Dedifferentiated amniotic fluid mesenchymal stem cell (primary cell): ENCODE measurements around the gene ARGLU1.

ENCODE experiments used
- DNase-seq: peaks from one replicate; pipeline ENCODE4 v3.0.0-alpha.2; 2016; ENCODE audit errors: extremely low spot score

ARGLU1 gene

DNA sequence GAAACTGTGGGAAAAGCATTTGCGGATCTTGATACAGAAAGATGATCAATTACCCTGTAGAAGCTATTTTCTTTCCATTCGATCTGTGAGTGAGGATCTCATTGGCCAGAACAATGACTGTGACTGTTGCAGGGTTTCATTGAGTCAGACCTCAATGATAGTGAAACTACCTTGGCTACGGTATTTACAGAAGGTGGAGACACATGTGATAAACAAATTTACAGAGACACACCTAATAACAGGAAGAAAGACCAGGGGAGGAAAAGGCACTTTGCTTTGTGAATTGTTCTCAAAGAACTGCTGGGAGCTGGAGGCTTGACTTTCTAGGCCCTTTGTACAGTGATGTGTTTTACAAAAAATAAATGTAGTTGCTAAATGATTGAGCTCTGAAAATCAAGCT lies 19.9 kb upstream of the ARGLU1 start:
- DNase-seq, result no peak

DNA sequence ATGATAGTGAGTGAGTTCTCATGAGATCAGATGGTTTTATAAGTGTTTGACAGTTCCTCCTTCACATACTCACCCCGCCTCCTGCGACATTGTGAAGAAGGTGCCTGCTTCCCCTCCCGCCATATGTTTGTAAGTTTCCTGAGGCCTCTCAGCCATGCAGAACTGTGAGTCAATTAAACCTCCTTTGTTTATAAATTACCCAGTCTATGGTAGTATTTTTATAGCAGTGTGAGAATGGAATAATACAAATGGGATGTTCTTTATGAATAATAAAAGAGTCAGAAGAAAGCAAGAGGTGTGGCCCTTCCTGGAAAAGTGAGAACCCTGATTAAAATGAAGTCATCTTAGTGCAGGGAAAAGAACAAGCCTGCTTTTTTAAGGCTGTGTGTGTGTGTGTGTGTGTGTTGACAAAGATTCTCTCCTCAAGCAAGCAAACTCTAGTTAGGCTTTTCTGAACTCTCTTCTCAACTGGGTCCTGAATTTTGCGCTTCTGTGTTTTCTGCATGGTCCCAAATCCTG lies 18.8 kb upstream of the ARGLU1 start:
- DNase-seq, result no peak

GRCh38 chr13:106581225-106581624 lies 13.3 kb upstream of the ARGLU1 start:
- no peak for DNase-seq

GRCh38 chr13:106575896-106576295 lies 8.0 kb upstream of the ARGLU1 start:
- DNase-seq, result no peak

- DNase-seq, result no peak
Observed at GRCh38 chr13:106573868-106574267, 5.9 kb upstream of the ARGLU1 start.

DNA sequence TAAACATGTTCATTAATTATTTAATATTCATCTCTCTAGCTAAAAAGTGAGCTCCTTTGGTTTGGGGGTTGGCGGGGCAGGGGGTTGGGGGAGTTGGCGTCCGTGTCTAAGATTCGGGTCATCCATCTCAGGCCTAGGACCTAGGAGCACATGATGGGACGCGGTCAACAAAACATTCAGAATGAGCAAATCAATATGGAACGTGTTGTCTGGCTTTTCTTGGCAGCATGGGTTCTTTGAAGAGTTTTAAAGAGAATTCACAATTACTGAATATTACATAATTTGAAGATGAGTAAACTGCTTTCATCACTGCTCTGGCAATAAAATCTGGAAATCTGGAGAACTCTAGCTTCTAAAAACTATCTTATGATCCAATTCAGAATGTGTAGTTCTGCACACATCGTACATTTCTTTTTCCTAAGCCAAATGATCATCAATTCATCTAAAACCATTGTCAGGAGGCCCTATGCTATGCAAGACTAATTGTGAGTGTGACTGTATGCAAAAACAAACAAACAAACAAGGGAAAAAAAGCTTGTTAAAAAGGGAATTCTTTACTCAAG lies 5.4 kb upstream of the ARGLU1 start:
- DNase-seq, result no peak

- DNase-seq, result no peak
Observed at GRCh38 chr13:106570299-106570852, 2.4 kb upstream of the ARGLU1 start.

GRCh38 chr13:106569233-106570095 lies 1.5 kb upstream of the ARGLU1 start:
- DNase-seq, result no peak

GRCh38 chr13:106568299-106569003 lies 514 bp upstream of the ARGLU1 start:
- DNase-seq, result no peak

DNA sequence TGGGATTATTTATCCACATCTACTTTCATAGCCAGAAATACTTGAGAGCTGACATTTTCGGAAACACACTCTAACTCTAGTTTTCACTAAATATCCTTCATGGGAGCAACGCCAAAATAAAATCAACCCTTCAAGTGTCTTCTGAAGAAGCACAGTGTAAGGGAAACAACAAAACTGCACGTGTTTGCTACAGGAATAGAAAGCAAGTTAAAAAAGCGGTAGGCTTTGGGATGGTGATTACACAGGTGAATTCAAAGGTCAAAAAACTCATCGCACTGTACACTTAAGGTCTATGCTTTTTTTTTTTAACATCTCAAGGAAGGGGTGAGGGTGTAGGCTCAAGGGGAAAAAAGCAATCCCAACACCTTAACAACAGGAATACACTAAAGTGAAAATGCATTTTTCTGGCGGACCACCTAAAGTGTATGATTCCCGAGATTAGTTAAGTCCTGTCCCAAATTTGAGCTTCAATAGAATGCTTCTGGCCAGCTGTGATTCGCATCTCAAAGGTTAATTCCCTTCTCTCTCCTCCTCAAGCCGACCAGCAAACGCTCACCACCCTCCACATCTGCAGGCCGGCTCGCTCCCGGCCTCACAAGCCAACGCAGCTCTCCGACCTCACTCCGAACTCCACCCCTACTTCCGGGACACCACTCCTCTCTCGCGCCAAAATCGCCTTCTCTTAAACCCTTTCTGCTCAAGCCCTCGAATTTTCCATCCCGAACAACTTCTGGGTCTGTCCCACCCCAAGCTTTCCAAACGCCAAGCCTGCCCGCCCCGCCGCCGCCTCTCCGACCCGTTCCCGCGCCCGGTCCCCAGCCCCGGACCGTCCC lies 1.1 kb downstream of the ARGLU1 start:
- peak; percentile 34 for DNase-seq

- DNase-seq, result no peak
Observed at GRCh38 chr13:106565127-106565775, 2.7 kb downstream of the ARGLU1 start.

DNA sequence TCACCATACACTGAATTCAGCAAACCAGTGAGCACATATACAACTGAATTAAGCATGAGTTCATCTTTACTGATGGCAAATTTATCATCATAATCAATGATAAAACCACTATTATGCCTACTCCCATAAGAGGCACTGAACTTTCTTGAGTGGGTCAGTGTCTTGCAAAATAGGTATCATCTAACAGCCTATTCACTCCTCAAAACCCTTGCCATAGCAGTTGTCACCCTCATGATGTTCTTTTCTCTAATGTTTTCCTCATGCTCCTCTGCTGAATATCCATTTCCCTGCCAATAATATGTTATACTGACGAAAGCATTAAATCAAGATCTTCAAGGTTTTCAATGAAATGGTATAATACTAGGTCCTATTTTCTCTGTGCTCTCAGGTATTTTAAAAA lies 5.6 kb downstream of the ARGLU1 start:
- DNase-seq, result no peak

GRCh38 chr13:106561551-106562170 lies 6.3 kb downstream of the ARGLU1 start:
- no peak for DNase-seq

- no peak for DNase-seq
Observed at GRCh38 chr13:106560821-106561220, 7.1 kb downstream of the ARGLU1 start.

- DNase-seq, result no peak
Observed at GRCh38 chr13:106558527-106558926, 9.4 kb downstream of the ARGLU1 start.

- DNase-seq, result no peak
Observed at GRCh38 chr13:106555631-106556328, 12.2 kb downstream of the ARGLU1 start.

GRCh38 chr13:106551751-106552150 lies 16.2 kb downstream of the ARGLU1 start:
- no peak for DNase-seq

- DNase-seq, result no peak
Observed at GRCh38 chr13:106551350-106551749, 16.6 kb downstream of the ARGLU1 start.

GRCh38 chr13:106550570-106551135 lies 17.3 kb downstream of the ARGLU1 start:
- DNase-seq, result no peak
